ENCODE results near the gene ZFPL1. TPM values are rescaled to one million over a fixed set of nuclear protein-coding genes. Genes with fewer than 3 reads are reported as not detected.

Gene ZFPL1
- total RNA-seq, 1 donor from 2014 or later, result 53.3 TPM

- Mint-ChIP-seq H3K27ac (ENCODE audit: unreplicated experiment) (no peak overlapping the region), H3K4me3 (ENCODE audit: unreplicated experiment) (no peak overlapping the region), H3K27me3 (ENCODE audit: low read depth) (no peaks in the 10 kb centered on the region), H3K36me3 (ENCODE audit: low read depth) (peaks cover 22% of the 10 kb centered on the region), H3K4me1 (ENCODE audit: low read depth) (peaks cover 4% of the 10 kb centered on the region), H3K9me3 (ENCODE audit: low read depth) (no peaks in the 10 kb centered on the region)
- no peak for TF ChIP-seq CTCF (IDR thresholded peaks at IDR 0.05)
- DNase-seq (ENCODE audit: low spot score), result no peak
Measured at GRCh38 chr11:65090628-65091027, 6.6 kb downstream of the ZFPL1 start.

- Mint-ChIP-seq H3K27me3 (ENCODE audit: low read depth) (no peaks in the 10 kb centered on the region), H3K4me1 (ENCODE audit: low read depth) (peaks cover 15% of the 10 kb centered on the region), H3K27ac (ENCODE audit: unreplicated experiment) (peak overlapping the region; percentile 88), H3K36me3 (ENCODE audit: low read depth) (no peaks in the 10 kb centered on the region), H3K4me3 (ENCODE audit: unreplicated experiment) (peak overlapping the region; percentile 88), H3K9me3 (ENCODE audit: low read depth) (no peaks in the 10 kb centered on the region)
- no peak for TF ChIP-seq CTCF (IDR thresholded peaks at IDR 0.05)
- no peak for DNase-seq (ENCODE audit: low spot score)
Measured at GRCh38 chr11:65095427-65095826, 11.4 kb downstream of the ZFPL1 start.

GRCh38 chr11:65095974-65096806 lies 12.2 kb downstream of the ZFPL1 start, which contains the start of gene VPS51:
VPS51 (plus strand) TSS chr11:65096214; CDS start chr11:65096251, 37 bp downstream.
- peaks cover 18% of the 10 kb centered on the region for H3K4me1 Mint-ChIP-seq (ENCODE audit: low read depth)
- no peak for DNase-seq (ENCODE audit: low spot score)
- H3K27ac Mint-ChIP-seq (ENCODE audit: unreplicated experiment), result peak within 1 kb of the TSS; percentile 89
- no peaks in the 10 kb centered on the region for H3K27me3 Mint-ChIP-seq (ENCODE audit: low read depth)
- H3K36me3 Mint-ChIP-seq (ENCODE audit: low read depth), result no peaks in the 10 kb centered on the region
- peak within 1 kb of the TSS; percentile 88 for H3K4me3 Mint-ChIP-seq (ENCODE audit: unreplicated experiment)
- H3K9me3 Mint-ChIP-seq (ENCODE audit: low read depth), result no peaks in the 10 kb centered on the region
- no peak for TF ChIP-seq CTCF (IDR thresholded peaks at IDR 0.05)

GRCh38 chr11:65096926-65097325 lies 12.9 kb downstream of the ZFPL1 start:
- Mint-ChIP-seq H3K27ac (ENCODE audit: unreplicated experiment) (no peak overlapping the region), H3K9me3 (ENCODE audit: low read depth) (no peaks in the 10 kb centered on the region), H3K4me3 (ENCODE audit: unreplicated experiment) (peak overlapping the region; percentile 88), H3K27me3 (ENCODE audit: low read depth) (no peaks in the 10 kb centered on the region), H3K36me3 (ENCODE audit: low read depth) (no peaks in the 10 kb centered on the region), H3K4me1 (ENCODE audit: low read depth) (peaks cover 22% of the 10 kb centered on the region)
- no peak for TF ChIP-seq CTCF (IDR thresholded peaks at IDR 0.05)
- DNase-seq (ENCODE audit: low spot score), result no peak

GRCh38 chr11:65100674-65101350 lies 16.8 kb downstream of the ZFPL1 start:
- peak; percentile 43 for TF ChIP-seq CTCF (IDR thresholded peaks at IDR 0.05)

More at GRCh38 chr11:65100674-65101350, 16.8 kb downstream of the ZFPL1 start:
- H3K9me3 Mint-ChIP-seq (ENCODE audit: low read depth), result no peaks in the 10 kb centered on the region
- H3K4me1 Mint-ChIP-seq (ENCODE audit: low read depth), result peaks cover 34% of the 10 kb centered on the region
- H3K27me3 Mint-ChIP-seq (ENCODE audit: low read depth), result no peaks in the 10 kb centered on the region
- peaks cover 1% of the 10 kb centered on the region for H3K36me3 Mint-ChIP-seq (ENCODE audit: low read depth)
- no peak overlapping the region for H3K27ac Mint-ChIP-seq (ENCODE audit: unreplicated experiment)
- no peak for DNase-seq (ENCODE audit: low spot score)
- H3K4me3 Mint-ChIP-seq (ENCODE audit: unreplicated experiment), result no peak overlapping the region

Measured in chondrocyte (in vitro differentiated cells).